OCI-M2 (cell line): Measurements from ENCODE around the gene SCGB2A2.

Experiments used
- DNase-seq: peaks from one replicate; lab custom pipeline; 2025; ENCODE audit not compliant: unreplicated experiment; lab: John Stamatoyannopoulos, UW

SCGB2A2 gene

GRCh38 chr11:62269654-62270278, at the start of gene SCGB2A2:
Gene SCGB2A2, plus strand, starts transcription at chr11:62270158. Its CDS starts 59 bp downstream, at chr11:62270217.
- DNase-seq, result no peak

GRCh38 chr11:62221498-62221897, 48.5 kb upstream of the SCGB2A2 start:
- no peak for DNase-seq

GRCh38 chr11:62223095-62223494, 46.9 kb upstream of the SCGB2A2 start:
- DNase-seq, result no peak

GRCh38 chr11:62233730-62234129, 36.2 kb upstream of the SCGB2A2 start:
- no peak for DNase-seq

- DNase-seq, result no peak
Measured at GRCh38 chr11:62236187-62236586, 33.8 kb upstream of the SCGB2A2 start.

- DNase-seq, result no peak
Measured at GRCh38 chr11:62237499-62237898, 32.5 kb upstream of the SCGB2A2 start.

GRCh38 chr11:62238151-62238550, 31.8 kb upstream of the SCGB2A2 start:
- no peak for DNase-seq

- no peak for DNase-seq
Measured at GRCh38 chr11:62241095-62241494, 28.9 kb upstream of the SCGB2A2 start.

GRCh38 chr11:62242021-62242420, 27.9 kb upstream of the SCGB2A2 start, which contains the start of gene SCGB1D2:
Gene SCGB1D2, plus strand, starts transcription at chr11:62242239. Its CDS starts 69 bp downstream, at chr11:62242308.
- no peak for DNase-seq

- no peak for DNase-seq
Measured at GRCh38 chr11:62245271-62245753, 24.6 kb upstream of the SCGB2A2 start.

- DNase-seq, result no peak
Measured at GRCh38 chr11:62251698-62252097, 18.3 kb upstream of the SCGB2A2 start.

GRCh38 chr11:62253999-62254542, 15.9 kb upstream of the SCGB2A2 start:
- no peak for DNase-seq

- no peak for DNase-seq
Measured at GRCh38 chr11:62256281-62256680, 13.7 kb upstream of the SCGB2A2 start.

GRCh38 chr11:62260261-62260953, 9.6 kb upstream of the SCGB2A2 start:
- no peak for DNase-seq

GRCh38 chr11:62264004-62264403, 6.0 kb upstream of the SCGB2A2 start:
- DNase-seq, result no peak

- no peak for DNase-seq
Measured at GRCh38 chr11:62266558-62266957, 3.4 kb upstream of the SCGB2A2 start.

GRCh38 chr11:62267050-62267449, 2.9 kb upstream of the SCGB2A2 start:
- no peak for DNase-seq

GRCh38 chr11:62267576-62267975, 2.4 kb upstream of the SCGB2A2 start:
- DNase-seq, result no peak

GRCh38 chr11:62273284-62273683, 3.3 kb downstream of the SCGB2A2 start:
- no peak for DNase-seq

GRCh38 chr11:62273789-62274275, 3.9 kb downstream of the SCGB2A2 start:
- DNase-seq, result no peak

- DNase-seq, result no peak
Measured at GRCh38 chr11:62280452-62280851, 10.5 kb downstream of the SCGB2A2 start.

GRCh38 chr11:62295504-62295903, 25.5 kb downstream of the SCGB2A2 start:
- DNase-seq, result no peak
